ENCODE results near the gene MADD. TPM values are rescaled to one million over a fixed set of nuclear protein-coding genes. Genes with fewer than 3 reads are reported as not detected.

Gene MADD
- total and polyA plus RNA-seq, 2 donors (not counting 3 experiments of a cell fraction or from before 2014, with no cell fraction given) = 35.3 to 36.8 TPM

DNA sequence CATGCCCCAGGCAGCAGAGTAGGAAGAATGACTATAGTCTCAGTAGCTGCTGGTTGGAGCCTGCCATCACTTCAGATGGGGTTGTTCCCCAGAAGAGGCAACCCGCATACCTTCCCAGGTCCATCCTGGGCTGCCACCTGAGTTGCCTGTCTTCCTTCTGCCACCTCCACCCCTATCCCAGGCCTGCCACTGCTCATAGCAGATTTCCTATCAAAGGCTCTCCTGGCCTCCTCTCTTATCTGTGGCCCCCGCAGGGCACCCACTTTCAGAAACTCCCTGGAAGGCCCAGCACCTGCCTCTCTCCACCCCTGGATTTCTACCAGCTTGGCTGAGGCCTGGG lies 12.8 kb upstream of the MADD start:
- no peaks in the 10 kb centered on the region for H3K27me3 ChIP-seq (ENCODE audit: control insufficient read depth in 2 of 2, insufficient read depth in 2 of 2, low read length in 2 of 2)
- H3K4me2 ChIP-seq (ENCODE audit: insufficient read depth, low read length) = no peak overlapping the region
- CTCF ChIA-PET = interaction anchor here (1.1 to 4.8 kb wide), 9 partner anchors 14 to 98 kb away, joined by 3 to 67 read pairs (median 11); partner anchors contain the start of genes ARFGAP2 and MADD
- no peaks in the 10 kb centered on the region for H3K9me1 ChIP-seq (replicated peaks; ENCODE audit: control insufficient read depth, extremely low read depth, insufficient read depth, low read length)
- H3K36me3 ChIP-seq (ENCODE audit: control insufficient read depth in 2 of 2, extremely low read depth in 1 of 2, insufficient read depth in 2 of 2, low read length in 2 of 2) = no peaks in the 10 kb centered on the region
- DNase-seq (ENCODE audit: low read depth, low spot score) (no peak), FAIRE-seq (no peak)
- H3K9ac ChIP-seq (replicated peaks; ENCODE audit: extremely low read depth, insufficient read depth, low read length) = no peak overlapping the region
- no peak overlapping the region for H3K27ac ChIP-seq (ENCODE audit: insufficient read depth, low read depth, low read length)
- H2AFZ ChIP-seq (ENCODE audit: low read depth, low read length) = peak overlapping the region; percentile 81
- POLR2A ChIA-PET = interaction anchor here (0.8 kb wide), 1 partner anchor 8 kb away, joined by 4 read pairs; the partner anchor contains the start of gene ACP2
- H3K9me3 ChIP-seq (replicated peaks; ENCODE audit: control insufficient read depth, insufficient read depth, low read length) = no peaks in the 10 kb centered on the region
- TF ChIP-seq, protein P1, sequence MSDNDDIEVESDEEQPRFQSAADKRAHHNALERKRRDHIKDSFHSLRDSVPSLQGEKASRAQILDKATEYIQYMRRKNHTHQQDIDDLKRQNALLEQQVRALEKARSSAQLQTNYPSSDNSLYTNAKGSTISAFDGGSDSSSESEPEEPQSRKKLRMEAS (IDR thresholded peaks at IDR 0.05; ENCODE audit: insufficient read depth, insufficient read length) = no peak
- TF ChIP-seq POLR2A (IDR thresholded peaks at IDR 0.05; ENCODE audit: low read depth, low read length) (no peak), FOS (IDR thresholded peaks at IDR 0.05; ENCODE audit: borderline replicate concordance, insufficient read depth, low read length) (no peak), MYC (IDR thresholded peaks at IDR 0.05; ENCODE audit: low read depth, low read length) (no peak)
- TF ChIP-seq, protein P2, sequence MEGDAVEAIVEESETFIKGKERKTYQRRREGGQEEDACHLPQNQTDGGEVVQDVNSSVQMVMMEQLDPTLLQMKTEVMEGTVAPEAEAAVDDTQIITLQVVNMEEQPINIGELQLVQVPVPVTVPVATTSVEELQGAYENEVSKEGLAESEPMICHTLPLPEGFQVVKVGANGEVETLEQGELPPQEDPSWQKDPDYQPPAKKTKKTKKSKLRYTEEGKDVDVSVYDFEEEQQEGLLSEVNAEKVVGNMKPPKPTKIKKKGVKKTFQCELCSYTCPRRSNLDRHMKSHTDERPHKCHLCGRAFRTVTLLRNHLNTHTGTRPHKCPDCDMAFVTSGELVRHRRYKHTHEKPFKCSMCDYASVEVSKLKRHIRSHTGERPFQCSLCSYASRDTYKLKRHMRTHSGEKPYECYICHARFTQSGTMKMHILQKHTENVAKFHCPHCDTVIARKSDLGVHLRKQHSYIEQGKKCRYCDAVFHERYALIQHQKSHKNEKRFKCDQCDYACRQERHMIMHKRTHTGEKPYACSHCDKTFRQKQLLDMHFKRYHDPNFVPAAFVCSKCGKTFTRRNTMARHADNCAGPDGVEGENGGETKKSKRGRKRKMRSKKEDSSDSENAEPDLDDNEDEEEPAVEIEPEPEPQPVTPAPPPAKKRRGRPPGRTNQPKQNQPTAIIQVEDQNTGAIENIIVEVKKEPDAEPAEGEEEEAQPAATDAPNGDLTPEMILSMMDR (IDR thresholded peaks at IDR 0.05; ENCODE audit: extremely low read depth in 1 of 2, insufficient read depth in 1 of 2, low read depth in 1 of 2, low read length in 2 of 2) = no peak
- H4K20me1 ChIP-seq (replicated peaks; ENCODE audit: control insufficient read depth, extremely low read depth, insufficient read depth, low read length) = no peaks in the 10 kb centered on the region
- BruUV-seq (replicated peaks) = no TSS peak
- dilution Hi-C loops (cut with MboI; ENCODE audit: extremely low pct_ligation_motif_present, low sequenced_read_pairs) (no loop called here), intact Hi-C loops (cut with micrococcal nuclease) (no loop called here)
- H3K79me2 ChIP-seq (ENCODE audit: control insufficient read depth, insufficient read depth, low read length) = no peaks in the 10 kb centered on the region
- peaks cover 27% of the 10 kb centered on the region for H3K4me1 ChIP-seq (ENCODE audit: control insufficient read depth, extremely low read depth, insufficient read depth, low read length)
- H3K4me3 ChIP-seq (replicated peaks in 1 of 3; ENCODE audit: insufficient read depth in 1 of 3, low read depth in 1 of 3, low read length in 3 of 3) = no peak overlapping the region

All from endothelial cell of umbilical vein (primary cell).